Heart right ventricle (tissue), 16 donors: ENCODE data around the gene EME1. TPM values are rescaled to one million over a fixed set of nuclear protein-coding genes. Genes with fewer than 3 reads are reported as not detected.

Source experiments
- ATAC-seq, 8 donors: fragments of 200-7000 bp; cut with Tn5 transposase; one replicate each; pipeline ENCODE4 v1.9.1; 2020; ENCODE audit warnings: mild to moderate bottlenecking in 8 of 8, moderate library complexity in 8 of 8, moderate number of reproducible peaks in 1 of 8
- DNase-seq, 2 donors: peaks; one replicate each; pipeline ENCODE4 v3.0.0-alpha.2; 2020
- H3K27ac ChIP-seq, 10 donors: fragments of 200-600 bp; sonication (generic) in 2 of 10; one replicate each; pipeline versions ENCODE4 v1.5.0 to v1.8.0; 2020 to 2022; ENCODE audit warnings: mild to moderate bottlenecking in 3 of 10
- H3K27me3 ChIP-seq, 7 donors: fragments of 200-600 bp; one replicate each; pipeline ENCODE4 v1.8.0; 2021 to 2022; ENCODE audit warnings: mild to moderate bottlenecking in 2 of 7
- H3K36me3 ChIP-seq, 9 donors: fragments of 200-600 bp; sonication (generic) in 1 of 9; one replicate each; pipeline versions ENCODE4 v1.5.0 to v1.8.0; 2020 to 2022; ENCODE audit warnings: mild to moderate bottlenecking in 2 of 9
- H3K4me1 ChIP-seq, 9 donors: fragments of 200-600 bp; sonication (generic) in 1 of 9; one replicate each; pipeline versions ENCODE4 v1.5.0 to v1.8.0; 2020 to 2022; ENCODE audit warnings: mild to moderate bottlenecking in 4 of 9
- H3K4me3 ChIP-seq, 10 donors: fragments of 200-600 bp; sonication (generic) in 2 of 10; one replicate each; pipeline versions ENCODE4 v1.5.0 to v1.8.0; 2020 to 2022; ENCODE audit warnings: mild to moderate bottlenecking in 7 of 10, moderate library complexity in 2 of 10
- H3K9me3 ChIP-seq, 11 donors: fragments of 200-600 bp in 10 of 11; sonication (generic) in 2 of 11; one replicate each; pipeline versions ENCODE4 v1.5.0 to v1.8.0; 2013 to 2022; ENCODE audit warnings: mild to moderate bottlenecking in 2 of 11, control low read depth in 1 of 11, moderate library complexity in 1 of 11
- CTCF ChIP-seq, 9 donors: fragments of 200-600 bp; sonication (generic) in 2 of 9; IDR thresholded peaks; one replicate each; pipeline versions ENCODE4 v1.5.0 to v1.8.0; 2021 to 2022; ENCODE audit warnings: antibody characterized with exemption in 9 of 9, mild to moderate bottlenecking in 5 of 9, moderate library complexity in 1 of 9
- WGBS, 2 donors: extraction: QIAGEN DNeasy Blood & Tissue Kit; methylation state at CpG; one replicate each; pipeline ENCODE4 v1.1.7; 2013; ENCODE audit warnings: inconsistent platforms in 1 of 2; 5-methylcytosine and 5-hydroxymethylcytosine counted together
- intact Hi-C, 10 donors: fragments of 100-400 bp; cut with DNase I; formaldehyde crosslinking; loops; one replicate each; pipeline versions ENCODE4 v1.11.1 to v1.14.2; 2022
- polyA plus RNA-seq, 2 donors: library from polyadenylated mRNA; stranded (reverse); fragments of 200-250 nt; gene quantifications; one replicate each; pipeline ENCODE4 v1.2.3, GENCODE V29; 2013
- total RNA-seq, 10 donors: library from RNA; stranded (reverse); fragmentation: NEBNext Ultra II Directional in 3 of 10; extraction: Animal tissue kit (Norgen Biotek cat#: 25700) in 3 of 10; gene quantifications; one replicate each; pipeline versions ENCODE4 v1.2.1 to v1.2.4, GENCODE V29; 2021 to 2023
- donor health status: Arrhythmogenic right ventricular cardiomyopathy.
- donor health status: ischemic (EF 13 %, LVEDD 7.1; RV severe dilation, severe dysfunction).
- donor health status: healthy with polysubstance abuse.
- donor health status: DM: no; HTN: yes; CAD: no.
- donor health status: DM: no; HTN: no; CAD: no.
- donor health status: ischemic (EF 25% LVEDD 6.9; RV normal size, moderate dysfunction).
- donor health status: ischemic (EF 25% LVEDD 5.7; RV mildly dilated, moderate dysfunction).
- donor health status: healthy.
- donor health status: DM: yes; HTN: yes; CAD: no.
- donor health status: Ischemic cardiomyopathy.
- donor health status: ischemic (EF 35%, LVEDD 5.7; RV mildly dilated, moderate dysfunction).
- donor health status: nonischemic (EF 11% LVEDD 7.7; RV severe dilation, severe dysfunction).
- donor health status: DM: yes; HTN: yes; CAD: no.
- donor health status: PGD.
- donor health status: ischemic (EF 29% LVEDD 5.4; RV normal size, mild dysfunction).
- donor health status: nonischemic (EF 23%, LVEDD 6.1; RV moderate dilation, normal function).

EME1 gene
- total and polyA plus RNA-seq, 12 donors: 0.20 to 1.8 (median 0.54) TPM

- H3K9me3 ChIP-seq: no peaks in the 10 kb centered on the region
- H3K4me1 ChIP-seq: peaks cover 0 to 38% (median 10%) of the 10 kb centered on the region in 9 donors
- DNase-seq: no peak
- no peak for TF ChIP-seq CTCF (IDR thresholded peaks at IDR 0.05)
- H3K36me3 ChIP-seq: peaks cover 0 to 69% (median 41%) of the 10 kb centered on the region in 9 donors
- ATAC-seq: peak in 1 of 8 donors; percentile 4
- intact Hi-C loops: loop anchor here in 3 of 10 donors (10.0 kb wide), 3 partner anchors 55 to 115 kb away; partner anchors contain the start of genes CHAD (in 1 of the 3) and RSAD1 (in 1 of the 3)
- WGBS, 2 donors: 82 to 85% methylated on average over 14 of the region's 14 CpGs
- no peak overlapping the region for H3K4me3 ChIP-seq
- no peaks in the 10 kb centered on the region for H3K27me3 ChIP-seq
- H3K27ac ChIP-seq: no peak overlapping the region
These were observed 13.0 kb upstream of the EME1 start for GRCh38 chr17:50359998-50360461.

GRCh38 chr17:50360486-50361115 is 12.4 kb upstream of the EME1 start:
- Histone ChIP-seq H3K4me3 (no peak overlapping the region), H3K4me1 (peaks cover 0 to 43% (median 10%) of the 10 kb centered on the region in 9 donors), H3K27me3 (no peaks in the 10 kb centered on the region), H3K9me3 (no peaks in the 10 kb centered on the region), H3K36me3 (peaks cover 0 to 69% (median 37%) of the 10 kb centered on the region in 9 donors), H3K27ac (no peak overlapping the region)
- TF ChIP-seq CTCF (IDR thresholded peaks at IDR 0.05): no peak
- intact Hi-C loops: loop anchor here in 2 of 10 donors (10.0 kb wide), 2 partner anchors 104 to 114 kb away; partner anchors contain the start of genes CHAD (in 1 of the 2) and RSAD1 (in 1 of the 2)
- WGBS, 2 donors: 89 to 91% methylated on average over 11 of the region's 11 CpGs
- ATAC-seq (no peak), DNase-seq (no peak)

- no peaks in the 10 kb centered on the region for H3K9me3 ChIP-seq
- no peak overlapping the region for H3K4me3 ChIP-seq
- peak; percentile 51 to 77 (median 71) for TF ChIP-seq CTCF (IDR thresholded peaks at IDR 0.05)
- intact Hi-C loops: loop anchor here in 2 of 10 donors (10.0 kb wide), 2 partner anchors 103 to 113 kb away; partner anchors contain the start of genes CHAD (in 1 of the 2) and RSAD1 (in 1 of the 2)
- WGBS, 2 donors: 36 to 37% methylated on average over 11 of the region's 11 CpGs
- peak in 6 of 8 donors; percentile 40 to 72 (median 60) for ATAC-seq
- no peaks in the 10 kb centered on the region for H3K27me3 ChIP-seq
- H3K4me1 ChIP-seq: peaks cover 0 to 44% (median 10%) of the 10 kb centered on the region in 9 donors
- DNase-seq: peak in 1 of 2 donors; percentile 47
- H3K36me3 ChIP-seq: peaks cover 0 to 69% (median 32%) of the 10 kb centered on the region in 9 donors
- peak overlapping the region in 1 of 10 donors; percentile 26 for H3K27ac ChIP-seq
These were observed 11.2 kb upstream of the EME1 start for GRCh38 chr17:50361561-50362480.

GRCh38 chr17:50362661-50363060 is 10.4 kb upstream of the EME1 start:
- peaks cover 0 to 69% (median 37%) of the 10 kb centered on the region in 9 donors for H3K36me3 ChIP-seq
- no peaks in the 10 kb centered on the region for H3K9me3 ChIP-seq
- DNase-seq (no peak), ATAC-seq (no peak)
- 72 to 78% methylated on average over 7 of the region's 7 CpGs for WGBS, 2 donors
- peaks cover 0 to 44% (median 10%) of the 10 kb centered on the region in 9 donors for H3K4me1 ChIP-seq
- H3K27ac ChIP-seq: peak overlapping the region in 1 of 10 donors; percentile 26
- intact Hi-C loops: loop anchor here in 2 of 10 donors (10.0 kb wide), 2 partner anchors 102 to 112 kb away; partner anchors contain the start of genes CHAD (in 1 of the 2) and RSAD1 (in 1 of the 2)
- no peaks in the 10 kb centered on the region for H3K27me3 ChIP-seq
- no peak for TF ChIP-seq CTCF (IDR thresholded peaks at IDR 0.05)
- no peak overlapping the region for H3K4me3 ChIP-seq
